Measurements from ENCODE around the gene LHX4. TPM values are rescaled to one million over a fixed set of nuclear protein-coding genes. Genes with fewer than 3 reads are reported as not detected.

Gene LHX4
- total and polyA plus RNA-seq, 9 of the 15 experiments (the other 6 are each of a cell fraction or from before 2014, with no cell fraction given), result 0.01 to 0.11 (median 0.07) TPM; not detected in 5

DNA sequence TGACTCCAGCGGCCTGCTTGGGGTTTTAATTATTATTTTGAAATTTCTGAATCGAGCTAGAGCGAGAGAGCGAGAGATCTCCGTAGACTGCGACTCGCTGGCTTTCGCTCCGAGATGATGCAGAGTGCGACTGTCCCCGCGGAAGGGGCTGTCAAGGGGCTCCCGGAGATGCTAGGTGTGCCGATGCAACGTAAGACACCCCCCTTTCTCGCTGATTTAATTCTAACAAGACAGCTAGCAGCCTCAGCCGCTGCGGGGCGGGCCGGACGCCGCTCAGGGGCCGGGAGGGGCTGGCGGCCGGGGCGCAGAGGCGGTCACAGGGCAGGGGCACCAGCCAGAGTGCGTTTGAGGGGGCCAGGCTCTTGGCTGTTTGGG lies 339 bp downstream of the LHX4 start:
- Histone ChIP-seq H3K79me2 (ENCODE audit: control insufficient read depth, insufficient read depth, low read length) (no peaks in the 10 kb centered on the region), H3K9ac (ENCODE audit: insufficient read depth in 1 of 2, low read depth in 2 of 2, low read length in 2 of 2) (peak overlapping the region in 1 of 2 experiments; percentile 66; a peak in 2 of 4 replicates), H3K4me3 (peak overlapping the region; percentile 49), H2AFZ (ENCODE audit: low read depth, low read length) (peak overlapping the region; percentile 9; the same call in 1 of the 2 replicates), H3K9me1 (ENCODE audit: control insufficient read depth, insufficient read depth, low read length) (no peaks in the 10 kb centered on the region), H3K36me3 (ENCODE audit: control insufficient read depth, insufficient read depth, low read length) (no peaks in the 10 kb centered on the region), H3K4me1 (replicated peaks in 1 of 2; ENCODE audit: control insufficient read depth in 2 of 2, insufficient read depth in 2 of 2, low read length in 2 of 2) (peaks cover 0 to 49% of the 10 kb centered on the region in 2 experiments; a peak in 3 of 5 replicates), H3K27ac (ENCODE audit: extremely low read depth, low read depth, low read length) (no peak overlapping the region), H3K4me2 (ENCODE audit: insufficient read depth, low read length) (peak overlapping the region; percentile 69), H3K27me3 (ENCODE audit: control insufficient read depth in 2 of 2, insufficient read depth in 2 of 2, low read length in 2 of 2) (peaks cover 73 to 76% of the 10 kb centered on the region in 2 experiments), H4K20me1 (replicated peaks; ENCODE audit: control insufficient read depth, insufficient read depth, low read length) (peaks cover 12% of the 10 kb centered on the region; the same call in 1 of the 2 replicates), H3K9me3 (replicated peaks; ENCODE audit: control insufficient read depth, insufficient read depth, low read depth, low read length) (no peaks in the 10 kb centered on the region)
- ATAC-seq (peak; percentile 13), FAIRE-seq (peak; percentile 75), DNase-seq (ENCODE audit: extremely low read depth in 1 of 4, low spot score in 3 of 4) (peak in 2 of 4 experiments; percentile 46 to 54)
- no TSS peak for BruUV-seq (replicated peaks)
- CTCF ChIA-PET (ENCODE audit: low intra/inter-chr PET ratio), result no interaction called here
- in situ Hi-C loops (cut with MboI) (no loop called here), intact Hi-C loops (cut with micrococcal nuclease) (no loop called here)
- POLR2A ChIA-PET, result interaction anchor here (0.7 kb wide), 2 partner anchors 14 kb away, joined by 3 to 4 read pairs; no protein-coding TSS in a partner anchor
- 5% methylated on average over 28 of the region's 28 CpGs for WGBS (ENCODE audit: insufficient coverage, low coverage, missing lambda C conversion rate)
- TF ChIP-seq, protein P1, sequence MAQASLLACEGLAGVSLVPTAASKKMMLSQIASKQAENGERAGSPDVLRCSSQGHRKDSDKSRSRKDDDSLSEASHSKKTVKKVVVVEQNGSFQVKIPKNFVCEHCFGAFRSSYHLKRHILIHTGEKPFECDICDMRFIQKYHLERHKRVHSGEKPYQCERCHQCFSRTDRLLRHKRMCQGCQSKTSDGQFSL (CRISPR knock-in tag; IDR thresholded peaks at IDR 0.05), result 0 out of 2 replicates have a peak, but pooled peaks have one; percentile 21
- TF ChIP-seq, protein P1 (tag; IDR thresholded peaks at IDR 0.05), result no peak
- TF ChIP-seq BRF1 (IDR thresholded peaks at IDR 0.05; ENCODE audit: borderline replicate concordance, extremely low read depth, insufficient read length) (no peak), ZC3H4 (CRISPR knock-in tag; IDR thresholded peaks at IDR 0.05; ENCODE audit: borderline replicate concordance) (0 out of 2 replicates have a peak, but pooled peaks have one; percentile 40)

All from K562 (cell line).